ENCODE measurements around the gene YOD1.
"Not testable (repeated sequence)": the region's sequence is repeated elsewhere in the genome, so short reads cannot be mapped to it uniquely, and the experiment has no call there.

YOD1 gene

GRCh38 chr1:207049054-207049453, 2.0 kb downstream of the YOD1 start:
- DNase-seq (ENCODE audit: low spot score), result no peak

DNA sequence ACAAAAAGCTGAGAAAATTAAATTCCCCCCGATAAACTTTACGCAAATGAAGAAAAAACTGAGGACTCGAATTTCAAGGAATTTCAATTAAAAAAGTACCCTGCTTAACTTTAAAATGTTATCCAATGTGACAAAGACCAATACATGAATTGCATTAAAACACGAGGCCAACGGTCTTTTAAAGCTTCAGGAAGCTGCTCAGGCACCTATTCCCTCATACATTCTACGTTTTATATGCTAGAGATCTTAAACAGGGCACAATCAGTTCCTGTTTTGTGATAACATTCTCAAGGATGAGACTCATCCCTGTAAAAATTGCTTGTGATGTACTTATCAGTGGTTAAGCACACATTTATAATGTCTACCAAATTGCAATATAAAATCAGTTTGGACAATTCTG, 3.0 kb downstream of the YOD1 start:
- DNase-seq (ENCODE audit: low spot score), result no peak

DNA sequence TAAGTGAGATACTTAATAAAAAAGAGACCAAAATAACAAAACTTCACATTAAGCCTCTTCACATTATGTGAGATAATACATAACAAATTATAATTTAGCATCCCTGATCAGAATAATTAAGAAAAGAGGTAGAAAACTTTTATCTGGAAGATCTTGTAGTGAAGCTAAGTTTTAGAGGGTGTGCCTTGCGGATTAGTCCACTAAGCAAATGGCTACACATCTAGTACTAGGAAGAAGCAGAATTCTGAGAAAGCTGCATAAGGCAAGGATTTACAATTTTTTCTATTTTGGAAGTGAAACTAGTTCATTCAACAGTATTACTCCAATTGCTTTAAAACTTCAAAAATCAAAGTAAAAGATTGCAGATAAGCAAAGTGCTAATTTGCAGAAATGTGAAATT, 3.5 kb downstream of the YOD1 start:
- no peak for DNase-seq (ENCODE audit: low spot score)

DNA sequence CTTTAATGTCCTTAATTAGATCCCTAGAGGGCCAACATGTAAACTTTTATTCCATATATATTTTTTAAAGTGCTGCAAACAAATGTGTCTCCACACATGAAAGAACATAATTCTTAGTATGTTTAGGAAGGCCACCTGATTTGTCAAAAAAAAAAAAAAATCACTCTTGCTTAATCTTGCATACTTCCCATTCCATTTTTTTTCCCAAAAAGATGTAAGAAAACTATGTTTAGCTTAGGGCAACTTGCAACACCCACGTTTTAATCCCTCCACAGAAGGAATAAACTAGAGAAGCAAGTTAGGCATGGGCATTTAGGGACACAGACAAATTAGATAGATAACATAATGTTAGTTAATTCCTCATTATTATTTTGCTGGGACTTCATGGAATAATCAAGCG, 5.6 kb downstream of the YOD1 start:
- no peak for DNase-seq (ENCODE audit: low spot score)

- DNase-seq (ENCODE audit: low spot score), result not testable (repeated sequence)
These were observed 9.6 kb downstream of the YOD1 start for GRCh38 chr1:207041397-207041796.

- DNase-seq (ENCODE audit: low spot score), result peak; percentile 59
These were observed 10.9 kb downstream of the YOD1 start for GRCh38 chr1:207040181-207040533.

GRCh38 chr1:207039380-207040180, 11.4 kb downstream of the YOD1 start:
- no peak for DNase-seq (ENCODE audit: low spot score)

GRCh38 chr1:207036865-207037264, 14.1 kb downstream of the YOD1 start:
- no peak for DNase-seq (ENCODE audit: low spot score)

DNA sequence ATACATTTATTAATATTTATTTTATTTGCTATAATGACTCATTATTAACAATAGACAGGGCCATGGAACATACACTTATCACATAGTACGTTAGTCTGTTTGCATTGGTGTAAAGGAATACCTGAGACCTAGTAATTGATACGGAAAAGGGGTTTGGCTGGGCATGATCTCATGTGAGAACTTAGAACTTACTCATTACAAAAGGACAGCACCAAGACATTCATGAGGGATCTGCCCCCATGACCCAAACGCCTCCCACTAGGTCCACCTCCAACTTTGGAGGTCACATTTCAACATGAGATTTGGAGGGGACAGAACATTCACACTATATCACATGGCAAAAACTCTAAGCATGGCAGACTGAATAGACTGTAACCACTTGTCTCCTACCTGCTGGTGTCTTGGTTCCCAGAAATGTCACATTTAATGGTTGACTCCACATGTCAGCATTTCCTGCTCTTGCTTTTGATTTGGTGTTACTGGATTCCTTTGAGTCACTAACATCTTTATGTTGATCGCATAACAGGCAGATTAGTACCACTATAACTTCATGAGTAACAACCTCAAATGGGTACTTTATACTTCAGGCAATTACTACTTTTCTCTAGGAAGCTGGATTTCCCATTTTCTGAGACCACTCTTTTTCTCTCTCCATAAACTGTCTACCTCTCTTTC, 15.0 kb downstream of the YOD1 start:
- no peak for DNase-seq (ENCODE audit: low spot score)

DNA sequence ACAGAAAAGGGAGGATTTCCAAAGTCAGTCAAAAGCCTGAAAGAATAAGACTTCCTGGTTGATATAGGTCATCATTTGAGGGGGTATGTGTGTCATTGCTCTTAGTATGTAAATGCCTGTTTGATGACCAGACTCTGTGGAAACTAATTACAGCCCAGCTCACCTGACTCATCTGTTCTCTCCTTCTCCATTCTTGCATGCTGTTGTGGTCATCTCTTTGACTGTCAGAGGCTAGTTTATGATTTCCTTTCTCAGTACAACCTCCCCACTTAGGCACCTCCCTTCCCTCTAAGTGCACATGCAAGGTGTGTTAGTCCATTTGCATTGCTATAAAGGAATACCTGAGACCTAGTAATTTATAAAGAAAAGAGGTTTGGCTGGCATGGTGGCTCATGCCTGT, 16.0 kb downstream of the YOD1 start:
- DNase-seq (ENCODE audit: low spot score), result peak; percentile 47

DNA sequence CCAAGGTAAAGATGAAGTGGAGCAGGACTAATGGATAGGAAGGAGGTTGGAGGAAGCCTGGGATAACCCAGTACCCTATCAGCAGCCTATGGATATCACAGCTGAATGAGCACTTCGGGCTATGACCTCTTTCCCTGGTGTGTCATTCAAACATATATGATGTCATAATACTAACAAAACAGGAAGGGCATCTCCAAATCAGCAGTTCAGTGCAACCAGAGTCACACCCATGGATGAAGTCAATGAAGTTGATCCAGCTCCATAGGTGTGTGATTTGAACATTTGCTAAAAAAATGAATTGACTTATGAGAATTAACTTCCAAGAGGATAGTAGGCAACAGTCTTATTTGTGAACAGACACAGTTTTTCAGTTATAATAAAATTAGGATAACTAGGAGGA, 16.8 kb downstream of the YOD1 start:
- no peak for DNase-seq (ENCODE audit: low spot score)

DNA sequence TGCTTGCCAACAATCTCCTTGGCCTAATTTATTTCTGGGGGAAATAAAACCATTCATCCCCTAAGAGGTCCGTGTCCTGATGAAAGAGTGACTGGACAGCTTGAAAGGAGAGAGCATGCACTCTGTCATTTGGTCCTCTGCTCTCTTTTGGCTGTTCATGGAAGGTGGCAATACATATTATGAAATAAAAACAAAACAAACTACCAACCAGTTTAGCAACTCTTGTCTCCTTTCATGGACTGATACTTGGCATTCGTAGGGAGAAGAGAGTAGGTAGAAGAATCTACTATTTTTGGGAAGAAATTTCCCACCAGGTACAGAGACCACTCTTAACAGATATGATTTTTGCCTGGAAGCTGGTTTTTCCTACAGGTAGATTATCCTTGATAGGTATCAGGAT, 17.7 kb downstream of the YOD1 start:
- DNase-seq (ENCODE audit: low spot score), result no peak

- no peak for DNase-seq (ENCODE audit: low spot score)
These were observed 18.4 kb downstream of the YOD1 start, which contains the start of gene C1orf116 for GRCh38 chr1:207032528-207033017. Gene C1orf116, minus strand, starts transcription at chr1:207032756. Its CDS starts 5,158 bp downstream, at chr1:207027598.

- no peak for DNase-seq (ENCODE audit: low spot score)
These were observed 19.3 kb downstream of the YOD1 start for GRCh38 chr1:207031632-207032264.

- DNase-seq (ENCODE audit: low spot score), result no peak
These were observed 20.0 kb downstream of the YOD1 start for GRCh38 chr1:207031016-207031415.

DNA sequence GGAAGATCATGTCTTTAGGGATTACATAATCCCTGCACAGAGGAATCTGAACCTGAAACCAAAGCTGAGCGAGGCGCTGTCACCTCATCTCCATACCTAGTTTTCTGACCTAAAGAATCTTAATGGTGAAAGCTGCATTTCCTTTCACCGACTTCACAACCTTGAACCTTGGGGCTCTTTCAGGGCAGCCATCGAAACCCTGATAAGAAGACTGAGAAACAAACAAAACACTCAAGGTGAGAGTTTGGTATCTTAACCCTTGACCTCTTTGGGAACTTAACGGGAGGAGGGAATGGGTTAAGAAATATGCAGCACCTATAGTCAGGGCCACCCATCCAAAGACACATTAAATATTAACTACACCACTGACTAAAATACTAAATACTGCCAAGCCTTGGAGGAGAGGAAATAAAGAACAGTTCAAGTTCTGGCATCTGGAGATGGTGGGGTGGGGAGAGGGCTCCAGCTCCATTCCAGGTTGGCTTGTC, 20.4 kb downstream of the YOD1 start:
- DNase-seq (ENCODE audit: low spot score), result no peak

- DNase-seq (ENCODE audit: low spot score), result no peak
These were observed 21.1 kb downstream of the YOD1 start for GRCh38 chr1:207029701-207030521.

DNA sequence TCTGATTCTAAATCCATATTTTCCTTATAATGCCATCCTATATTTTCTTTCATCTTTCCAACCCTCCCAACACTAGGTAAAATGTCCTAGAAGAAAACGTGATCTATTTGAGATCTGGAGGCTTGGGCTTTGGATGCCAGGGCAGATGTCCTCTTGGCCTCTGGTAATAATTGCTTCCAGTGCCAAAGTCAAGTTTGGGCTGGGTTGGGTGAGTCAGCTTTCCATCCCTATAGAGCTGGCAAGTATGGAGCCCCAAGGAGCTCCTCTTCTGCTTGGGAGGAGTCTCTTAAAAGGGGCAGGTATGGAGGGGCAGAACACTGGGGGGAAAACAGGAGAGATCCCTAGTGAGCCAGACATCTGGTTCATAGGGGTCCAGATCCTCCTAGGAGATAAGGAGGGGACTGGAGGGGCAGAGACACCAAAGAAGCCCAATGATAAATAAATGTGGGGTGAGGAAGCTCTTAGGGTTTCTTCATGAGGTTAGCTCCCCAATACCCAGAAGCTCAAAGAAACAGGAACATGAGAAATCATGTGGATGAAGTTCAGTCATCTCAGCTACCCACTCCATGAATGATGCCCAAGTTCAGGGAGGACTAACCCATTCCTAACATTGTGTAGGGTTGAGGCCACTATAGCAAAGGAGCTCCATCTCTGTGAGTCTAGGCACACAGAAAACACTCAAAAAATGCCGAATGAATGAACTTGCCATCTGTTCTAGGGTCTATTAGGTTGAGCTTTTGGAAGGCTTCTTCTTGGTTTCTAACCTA, 21.9 kb downstream of the YOD1 start:
- no peak for DNase-seq (ENCODE audit: low spot score)

- no peak for DNase-seq (ENCODE audit: low spot score)
These were observed 23.1 kb downstream of the YOD1 start for GRCh38 chr1:207027921-207028320.

DNA sequence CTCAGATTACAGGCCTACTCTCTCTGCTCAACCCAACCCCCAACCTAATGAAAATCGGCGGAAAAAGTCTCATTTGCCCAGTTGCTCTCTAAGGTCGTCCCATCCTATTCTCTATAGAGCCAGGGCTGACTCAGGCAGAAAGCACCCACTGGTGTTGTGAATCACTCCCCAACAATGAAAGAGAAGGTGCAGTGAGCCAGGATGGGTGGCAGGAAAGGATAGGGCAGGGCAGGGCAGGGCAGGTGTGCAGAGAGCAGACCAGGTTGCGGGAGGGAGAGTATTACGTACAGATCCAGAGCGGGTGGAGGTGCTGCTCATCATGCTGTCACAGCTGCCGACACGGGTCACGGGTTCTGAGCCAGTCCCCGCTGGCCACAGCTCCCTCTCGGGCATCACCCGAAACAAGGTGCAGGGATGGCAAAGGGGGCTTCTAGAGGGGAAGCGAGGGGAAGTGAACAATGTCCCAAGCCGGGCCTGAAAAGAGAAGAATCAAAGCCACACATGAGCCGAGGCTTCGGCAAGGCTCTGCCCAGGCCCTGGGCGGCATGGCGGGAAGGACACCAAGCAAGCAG, 23.7 kb downstream of the YOD1 start:
- peak; percentile 56 for DNase-seq (ENCODE audit: low spot score)

DNA sequence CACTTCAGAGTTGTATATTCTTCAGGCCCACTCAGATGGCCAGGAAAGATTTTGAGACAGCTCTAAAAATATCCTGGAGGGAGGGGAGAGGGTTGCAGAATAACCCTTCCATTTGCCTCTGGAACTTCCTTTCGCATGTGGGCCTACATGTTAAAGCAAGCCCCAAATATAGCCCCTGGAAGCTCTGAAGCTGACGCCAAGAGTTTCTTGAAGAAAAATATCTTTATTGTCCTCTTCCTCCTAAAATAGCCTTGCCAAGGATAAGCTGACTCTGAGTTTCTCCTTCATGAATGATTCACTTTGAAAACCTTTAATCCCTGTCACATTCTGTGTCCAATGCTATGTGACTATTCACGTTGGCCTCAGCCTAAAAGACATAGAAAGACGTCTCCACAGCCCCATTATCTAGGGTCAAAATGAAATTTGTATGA, 24.9 kb downstream of the YOD1 start:
- peak; percentile 33 for DNase-seq (ENCODE audit: low spot score)
